ENCODE data around the gene FGD1. TPM values are rescaled to one million over a fixed set of nuclear protein-coding genes. Genes with fewer than 3 reads are reported as not detected.

FGD1 gene
- total and polyA plus RNA-seq, 2 of the 13 experiments (the other 11 are each of a cell fraction or from before 2014, with no cell fraction given), result 0.36 to 0.62 TPM

DNA sequence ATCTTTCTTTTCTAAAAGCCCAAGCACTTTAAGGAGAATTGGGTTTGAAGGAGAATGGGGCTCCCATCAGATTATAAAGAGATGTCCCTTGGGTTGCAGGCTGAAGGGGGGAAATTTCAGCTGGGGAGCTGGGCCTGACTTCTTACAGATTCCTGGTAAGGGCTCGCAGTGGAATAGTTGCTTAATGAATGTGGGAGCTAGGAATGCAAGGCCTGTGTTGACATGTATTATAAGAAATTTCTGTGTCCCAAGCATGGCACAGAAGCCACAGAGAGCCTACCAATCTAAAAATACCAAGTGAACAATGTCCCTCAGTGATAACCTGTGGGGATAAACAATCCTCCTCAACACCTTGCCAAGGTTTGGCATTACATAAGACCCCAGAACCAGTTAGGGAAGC is 98.9 kb downstream of the FGD1 start (continued):
- TF ChIP-seq JUNB (CRISPR knock-in tag; IDR thresholded peaks at IDR 0.05; ENCODE audit: borderline replicate concordance) (no peak), STAG1 (CRISPR knock-in tag; IDR thresholded peaks at IDR 0.05) (no peak), HNRNPLL (IDR thresholded peaks at IDR 0.05; ENCODE audit: low read depth, low read length, poor library complexity, severe bottlenecking) (no peak)

Other genes with a start within 250 kb of the FGD1 start
- gene WNK3, start 138.2 kb downstream of the FGD1 start, total RNA-seq (2016; rRNA removed; fragmentation: Illumina TruSeq; extraction: Trizol), result 0.62 and 1.2 TPM in 2 replicates
- gene WNK3, start 138.2 kb downstream of the FGD1 start, polyA plus RNA-seq (2011; rRNA removed), result 0.12 and 0.14 TPM in 2 replicates
- gene TSR2, start 55.8 kb downstream of the FGD1 start, total RNA-seq (2016; rRNA removed; fragmentation: Illumina TruSeq; extraction: Trizol), result 31.6 and 35.5 TPM in 2 replicates
- gene TSR2, start 55.8 kb downstream of the FGD1 start, polyA plus RNA-seq (2011; rRNA removed), result 9.5 and 10.9 TPM in 2 replicates
- 32.6 and 51.2 TPM in 2 replicates for gene GNL3L, start 34.0 kb upstream of the FGD1 start, total RNA-seq (2016; rRNA removed; fragmentation: Illumina TruSeq; extraction: Trizol)
- 12.1 and 12.9 TPM in 2 replicates for gene GNL3L, start 34.0 kb upstream of the FGD1 start, polyA plus RNA-seq (2011; rRNA removed)

Measured in HepG2 (cell line).